ENCODE results near the gene MAP7D3. TPM values are rescaled to one million over a fixed set of nuclear protein-coding genes. Genes with fewer than 3 reads are reported as not detected.

MAP7D3 gene
- total RNA-seq, 1 donor from 2014 or later, result 28.6 TPM

GRCh38 chrX:136198678-136199243 is 52.4 kb downstream of the MAP7D3 start:
- H3K4me3 Mint-ChIP-seq (ENCODE audit: low read depth), result no peak overlapping the region
- H3K27me3 Mint-ChIP-seq (ENCODE audit: low read depth), result no peaks in the 10 kb centered on the region
- peaks cover 36% of the 10 kb centered on the region for H3K4me1 Mint-ChIP-seq (ENCODE audit: low read depth)
- no peak for DNase-seq (ENCODE audit: low spot score)
- intact Hi-C loops (cut with micrococcal nuclease), result no loop called here
- no peaks in the 10 kb centered on the region for H3K9me3 Mint-ChIP-seq
- no peaks in the 10 kb centered on the region for H3K36me3 Mint-ChIP-seq (ENCODE audit: low read depth)
- H3K27ac Mint-ChIP-seq, result no peak overlapping the region

- no peak for DNase-seq (ENCODE audit: low spot score)
Measured at GRCh38 chrX:136198010-136198409, 53.2 kb downstream of the MAP7D3 start.

GRCh38 chrX:136196691-136197155 is 54.5 kb downstream of the MAP7D3 start:
- Mint-ChIP-seq H3K27me3 (ENCODE audit: low read depth) (no peaks in the 10 kb centered on the region), H3K27ac (no peak overlapping the region), H3K9me3 (no peaks in the 10 kb centered on the region), H3K4me3 (ENCODE audit: low read depth) (no peak overlapping the region), H3K4me1 (ENCODE audit: low read depth) (peaks cover 43% of the 10 kb centered on the region), H3K36me3 (ENCODE audit: low read depth) (no peaks in the 10 kb centered on the region)
- intact Hi-C loops (cut with micrococcal nuclease), result no loop called here
- DNase-seq (ENCODE audit: low spot score), result no peak

More at GRCh38 chrX:136198010-136198409, 53.2 kb downstream of the MAP7D3 start:
- intact Hi-C loops (cut with micrococcal nuclease), result no loop called here
- Mint-ChIP-seq H3K36me3 (ENCODE audit: low read depth) (no peaks in the 10 kb centered on the region), H3K27ac (no peak overlapping the region), H3K27me3 (ENCODE audit: low read depth) (no peaks in the 10 kb centered on the region), H3K4me3 (ENCODE audit: low read depth) (no peak overlapping the region), H3K9me3 (no peaks in the 10 kb centered on the region), H3K4me1 (ENCODE audit: low read depth) (peaks cover 36% of the 10 kb centered on the region)

- DNase-seq (ENCODE audit: low spot score), result no peak
- Mint-ChIP-seq H3K9me3 (no peaks in the 10 kb centered on the region), H3K4me3 (ENCODE audit: low read depth) (no peak overlapping the region), H3K27ac (no peak overlapping the region), H3K36me3 (ENCODE audit: low read depth) (no peaks in the 10 kb centered on the region), H3K27me3 (ENCODE audit: low read depth) (no peaks in the 10 kb centered on the region), H3K4me1 (ENCODE audit: low read depth) (peaks cover 40% of the 10 kb centered on the region)
- intact Hi-C loops (cut with micrococcal nuclease), result no loop called here
Measured at GRCh38 chrX:136195247-136195646, 56.0 kb downstream of the MAP7D3 start.

- Mint-ChIP-seq H3K9me3 (no peaks in the 10 kb centered on the region), H3K4me3 (ENCODE audit: low read depth) (no peak overlapping the region), H3K36me3 (ENCODE audit: low read depth) (no peaks in the 10 kb centered on the region), H3K27me3 (ENCODE audit: low read depth) (no peaks in the 10 kb centered on the region), H3K27ac (no peak overlapping the region), H3K4me1 (ENCODE audit: low read depth) (peaks cover 39% of the 10 kb centered on the region)
- DNase-seq (ENCODE audit: low spot score), result no peak
- intact Hi-C loops (cut with micrococcal nuclease), result no loop called here
Measured at GRCh38 chrX:136194536-136194935, 56.7 kb downstream of the MAP7D3 start.

- H3K27me3 Mint-ChIP-seq (ENCODE audit: low read depth), result no peaks in the 10 kb centered on the region
Measured at GRCh38 chrX:136193771-136194170, 57.4 kb downstream of the MAP7D3 start.

GRCh38 chrX:136192839-136193414 is 58.3 kb downstream of the MAP7D3 start:
- intact Hi-C loops (cut with micrococcal nuclease), result no loop called here
- Mint-ChIP-seq H3K9me3 (no peaks in the 10 kb centered on the region), H3K27me3 (ENCODE audit: low read depth) (no peaks in the 10 kb centered on the region)

More at GRCh38 chrX:136193771-136194170, 57.4 kb downstream of the MAP7D3 start:
- H3K27ac Mint-ChIP-seq, result peak overlapping the region; percentile 23
- peaks cover 39% of the 10 kb centered on the region for H3K4me1 Mint-ChIP-seq (ENCODE audit: low read depth)
- H3K4me3 Mint-ChIP-seq (ENCODE audit: low read depth), result peak overlapping the region; percentile 38
- no peaks in the 10 kb centered on the region for H3K9me3 Mint-ChIP-seq
- DNase-seq (ENCODE audit: low spot score), result no peak
- intact Hi-C loops (cut with micrococcal nuclease), result no loop called here
- no peaks in the 10 kb centered on the region for H3K36me3 Mint-ChIP-seq (ENCODE audit: low read depth)

GRCh38 chrX:136192135-136192534 is 59.1 kb downstream of the MAP7D3 start:
- Mint-ChIP-seq H3K9me3 (no peaks in the 10 kb centered on the region), H3K27me3 (ENCODE audit: low read depth) (no peaks in the 10 kb centered on the region), H3K36me3 (ENCODE audit: low read depth) (no peaks in the 10 kb centered on the region), H3K4me1 (ENCODE audit: low read depth) (peaks cover 39% of the 10 kb centered on the region), H3K4me3 (ENCODE audit: low read depth) (peak overlapping the region; percentile 17), H3K27ac (peak overlapping the region; percentile 40)
- intact Hi-C loops (cut with micrococcal nuclease), result no loop called here
- DNase-seq (ENCODE audit: low spot score), result no peak

More at GRCh38 chrX:136192839-136193414, 58.3 kb downstream of the MAP7D3 start:
- H3K36me3 Mint-ChIP-seq (ENCODE audit: low read depth), result no peaks in the 10 kb centered on the region
- H3K4me3 Mint-ChIP-seq (ENCODE audit: low read depth), result peak overlapping the region; percentile 38
- no peak overlapping the region for H3K27ac Mint-ChIP-seq
- no peak for DNase-seq (ENCODE audit: low spot score)
- peaks cover 39% of the 10 kb centered on the region for H3K4me1 Mint-ChIP-seq (ENCODE audit: low read depth)

GRCh38 chrX:136191171-136191570 is 60.0 kb downstream of the MAP7D3 start:
- Mint-ChIP-seq H3K4me1 (ENCODE audit: low read depth) (peaks cover 34% of the 10 kb centered on the region), H3K27me3 (ENCODE audit: low read depth) (no peaks in the 10 kb centered on the region), H3K27ac (no peak overlapping the region), H3K9me3 (no peaks in the 10 kb centered on the region), H3K36me3 (ENCODE audit: low read depth) (no peaks in the 10 kb centered on the region), H3K4me3 (ENCODE audit: low read depth) (no peak overlapping the region)
- no peak for DNase-seq (ENCODE audit: low spot score)
- intact Hi-C loops (cut with micrococcal nuclease), result no loop called here

GRCh38 chrX:136190038-136190713 is 61.0 kb downstream of the MAP7D3 start:
- no peaks in the 10 kb centered on the region for H3K27me3 Mint-ChIP-seq (ENCODE audit: low read depth)
- no peak for DNase-seq (ENCODE audit: low spot score)
- H3K27ac Mint-ChIP-seq, result no peak overlapping the region
- H3K4me3 Mint-ChIP-seq (ENCODE audit: low read depth), result no peak overlapping the region
- intact Hi-C loops (cut with micrococcal nuclease), result no loop called here
- peaks cover 26% of the 10 kb centered on the region for H3K4me1 Mint-ChIP-seq (ENCODE audit: low read depth)
- no peaks in the 10 kb centered on the region for H3K36me3 Mint-ChIP-seq (ENCODE audit: low read depth)
- H3K9me3 Mint-ChIP-seq, result no peaks in the 10 kb centered on the region

GRCh38 chrX:136189222-136189621 is 62.0 kb downstream of the MAP7D3 start:
- Mint-ChIP-seq H3K36me3 (ENCODE audit: low read depth) (no peaks in the 10 kb centered on the region), H3K27me3 (ENCODE audit: low read depth) (no peaks in the 10 kb centered on the region), H3K4me3 (ENCODE audit: low read depth) (no peak overlapping the region), H3K9me3 (no peaks in the 10 kb centered on the region), H3K4me1 (ENCODE audit: low read depth) (peaks cover 25% of the 10 kb centered on the region), H3K27ac (no peak overlapping the region)
- DNase-seq (ENCODE audit: low spot score), result no peak
- intact Hi-C loops (cut with micrococcal nuclease), result no loop called here

GRCh38 chrX:136186023-136186413 is 65.2 kb downstream of the MAP7D3 start:
- H3K9me3 Mint-ChIP-seq, result no peaks in the 10 kb centered on the region
- intact Hi-C loops (cut with micrococcal nuclease), result no loop called here

GRCh38 chrX:136185401-136186022 is 65.7 kb downstream of the MAP7D3 start:
- H3K27ac Mint-ChIP-seq, result no peak overlapping the region
- no peak for DNase-seq (ENCODE audit: low spot score)
- no peaks in the 10 kb centered on the region for H3K4me1 Mint-ChIP-seq (ENCODE audit: low read depth)
- no peaks in the 10 kb centered on the region for H3K27me3 Mint-ChIP-seq (ENCODE audit: low read depth)
- H3K4me3 Mint-ChIP-seq (ENCODE audit: low read depth), result no peak overlapping the region
- intact Hi-C loops (cut with micrococcal nuclease), result no loop called here
- no peaks in the 10 kb centered on the region for H3K9me3 Mint-ChIP-seq
- H3K36me3 Mint-ChIP-seq (ENCODE audit: low read depth), result no peaks in the 10 kb centered on the region

More at GRCh38 chrX:136186023-136186413, 65.2 kb downstream of the MAP7D3 start:
- Mint-ChIP-seq H3K27ac (no peak overlapping the region), H3K4me3 (ENCODE audit: low read depth) (no peak overlapping the region), H3K36me3 (ENCODE audit: low read depth) (no peaks in the 10 kb centered on the region), H3K27me3 (ENCODE audit: low read depth) (no peaks in the 10 kb centered on the region), H3K4me1 (ENCODE audit: low read depth) (no peaks in the 10 kb centered on the region)
- no peak for DNase-seq (ENCODE audit: low spot score)

All from activated T-helper 2 cell treated with anti-CD3 and anti-CD28 coated beads, Interferon-gamma antibody, Interleukin-2, Interleukin-4, amounts not matched to agents 10 μg/mL and 5 μg/mL and 100 μg/mL, durations not matched to agents 14 hours and 24 hours and 36 hours (primary cell).